IMR-90 (cell line): ENCODE measurements around the gene IFIT3.

Source experiments
- BHLHE40 ChIP-seq: fragments of 150-350 bp; IDR thresholded peaks from 2 replicates; pipeline ENCODE4 v1.6.1; 2016; ENCODE audit warnings: mild to moderate bottlenecking, low read depth, low read length
- POLR2A ChIP-seq: IDR thresholded peaks from 2 replicates; pipeline ENCODE4 v1.6.1; 2012; ENCODE audit warnings: mild to moderate bottlenecking, low read depth, low read length
- RFX5 ChIP-seq: IDR thresholded peaks from 2 replicates; pipeline ENCODE4 v1.8.0; 2012; ENCODE audit warnings: low read depth, mild to moderate bottlenecking, low read length, moderate library complexity

DNA sequence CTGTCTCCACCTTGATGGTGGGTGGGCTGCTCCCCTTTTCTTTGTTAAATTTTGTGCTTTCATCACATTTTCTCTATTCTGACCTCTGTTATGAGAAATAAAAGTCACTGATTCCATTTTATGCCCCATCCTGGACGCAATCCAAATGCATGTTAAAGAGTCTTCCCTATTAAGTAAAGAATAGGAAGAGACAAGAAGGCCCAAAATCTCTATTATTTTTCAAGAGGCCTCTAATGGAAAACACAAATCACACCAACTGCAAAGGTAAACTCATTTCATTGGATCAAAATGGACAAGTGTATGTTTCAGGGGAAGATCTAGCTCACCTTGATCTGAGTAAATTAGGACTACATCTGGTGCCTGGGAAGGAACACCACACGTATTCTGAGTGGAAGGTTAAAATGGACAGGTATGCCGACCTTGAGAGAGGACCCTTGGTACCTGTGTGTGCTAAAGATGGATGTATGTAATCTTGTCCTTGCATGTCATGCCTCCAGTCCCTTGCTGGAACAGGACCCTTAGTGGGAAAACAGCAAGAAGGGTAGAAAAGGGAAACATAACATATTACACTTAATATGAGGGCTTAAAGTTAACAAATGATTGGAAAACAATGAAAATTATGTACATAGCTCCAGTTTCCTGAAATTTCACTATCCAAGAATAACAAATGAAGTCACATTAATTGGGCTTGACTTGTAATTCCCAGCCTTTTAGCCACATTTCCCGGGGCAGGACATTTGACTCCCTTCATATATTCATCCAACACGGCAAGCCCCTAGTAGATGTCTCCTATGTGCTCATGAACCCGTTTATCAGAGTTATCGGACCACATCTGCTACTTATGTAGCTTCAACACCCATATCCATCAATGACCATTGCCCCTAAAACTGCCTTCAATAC, 18.4 kb upstream of the IFIT3 start:
- TF ChIP-seq RFX5 = no peak
- TF ChIP-seq POLR2A = no peak
- no peak for TF ChIP-seq BHLHE40
